ENCODE data around the gene ESR2.
A peak's percentile ranks its signal among the peaks of the same experiment; 100 is the strongest.
"Not testable (repeated sequence)": the region's sequence is repeated elsewhere in the genome, so short reads cannot be mapped to it uniquely, and the experiment has no call there.

The ESR2 gene

GRCh38 chr14:64147126-64147790 lies 146.9 kb downstream of the ESR2 start:
- no peak for DNase-seq (ENCODE audit: low read depth in 2 of 2)

GRCh38 chr14:64137657-64138290 lies 156.4 kb downstream of the ESR2 start:
- no peak for DNase-seq (ENCODE audit: low read depth in 2 of 2)

GRCh38 chr14:64126548-64126947 lies 167.6 kb downstream of the ESR2 start:
- no peak for DNase-seq (ENCODE audit: low read depth in 2 of 2)

- no peak for DNase-seq (ENCODE audit: low read depth in 2 of 2)
Measured at GRCh38 chr14:64125270-64125669, 168.9 kb downstream of the ESR2 start.

GRCh38 chr14:64123241-64123822 lies 170.8 kb downstream of the ESR2 start:
- DNase-seq (ENCODE audit: low read depth in 2 of 2): no peak

GRCh38 chr14:64119980-64120379 lies 174.2 kb downstream of the ESR2 start:
- no peak for DNase-seq (ENCODE audit: low read depth in 2 of 2)

GRCh38 chr14:64119500-64119899 lies 174.7 kb downstream of the ESR2 start:
- no peak for DNase-seq (ENCODE audit: low read depth in 2 of 2)

- DNase-seq (ENCODE audit: low read depth in 2 of 2): no peak
Measured at GRCh38 chr14:64118892-64119291, 175.3 kb downstream of the ESR2 start.

- DNase-seq (ENCODE audit: low read depth in 2 of 2): not testable (repeated sequence)
Measured at GRCh38 chr14:64118403-64118742, 175.8 kb downstream of the ESR2 start.

GRCh38 chr14:64117671-64118402 lies 176.3 kb downstream of the ESR2 start:
- no peak for DNase-seq (ENCODE audit: low read depth in 2 of 2)

- DNase-seq (ENCODE audit: low read depth in 2 of 2): no peak
Measured at GRCh38 chr14:64115401-64115800, 178.8 kb downstream of the ESR2 start.

- DNase-seq (ENCODE audit: low read depth in 2 of 2): no peak
Measured at GRCh38 chr14:64114796-64115195, 179.4 kb downstream of the ESR2 start.

GRCh38 chr14:64114166-64114565 lies 180.0 kb downstream of the ESR2 start:
- DNase-seq (ENCODE audit: low read depth in 2 of 2): no peak

GRCh38 chr14:64112867-64113678 lies 181.1 kb downstream of the ESR2 start:
- no peak for DNase-seq (ENCODE audit: low read depth in 2 of 2)

- DNase-seq (ENCODE audit: low read depth in 2 of 2): no peak
Measured at GRCh38 chr14:64110802-64111201, 183.4 kb downstream of the ESR2 start.

GRCh38 chr14:64109819-64110554 lies 184.2 kb downstream of the ESR2 start:
- no peak for DNase-seq (ENCODE audit: low read depth in 2 of 2)

GRCh38 chr14:64107438-64107837 lies 186.7 kb downstream of the ESR2 start:
- no peak for DNase-seq (ENCODE audit: low read depth in 2 of 2)

GRCh38 chr14:64098120-64098519 lies 196.1 kb downstream of the ESR2 start:
- DNase-seq (ENCODE audit: low read depth in 2 of 2): no peak

- DNase-seq (ENCODE audit: low read depth in 2 of 2): peak in 1 of 2 donors; percentile 2
Measured at GRCh38 chr14:64095620-64096019, 198.6 kb downstream of the ESR2 start.

- no peak for DNase-seq (ENCODE audit: low read depth in 2 of 2)
Measured at GRCh38 chr14:64092940-64093339, 201.2 kb downstream of the ESR2 start.

GRCh38 chr14:64092338-64092737 lies 201.8 kb downstream of the ESR2 start:
- DNase-seq (ENCODE audit: low read depth in 2 of 2): no peak

Data from stimulated activated CD4-positive, alpha-beta T cell treated with anti-CD3 and anti-CD28 coated beads, Interleukin-15, amount 100 ng/mL, for 48 hours (primary cell).